Gastroesophageal sphincter (tissue), 3 donors: ENCODE results near the gene PHF8.

Source experiments
- CTCF ChIP-seq, 4 experiments: fragments of 200-600 bp in 2 of 4; fragments of 450-650 bp in 2 of 4; sonication (generic) in 1 of 4; IDR thresholded peaks; one replicate each; pipeline ENCODE4 v1.5.1; 2017 to 2019; ENCODE audit warnings: antibody characterized with exemption in 4 of 4, mild to moderate bottlenecking in 2 of 4, moderate library complexity in 2 of 4
- POLR2A ChIP-seq, 2 donors: fragments of 450-650 bp; IDR thresholded peaks; one replicate each; pipeline ENCODE4 v1.6.1; 2017; ENCODE audit warnings: antibody characterized with exemption in 2 of 2, mild to moderate bottlenecking in 2 of 2, moderate library complexity in 1 of 2

DNA sequence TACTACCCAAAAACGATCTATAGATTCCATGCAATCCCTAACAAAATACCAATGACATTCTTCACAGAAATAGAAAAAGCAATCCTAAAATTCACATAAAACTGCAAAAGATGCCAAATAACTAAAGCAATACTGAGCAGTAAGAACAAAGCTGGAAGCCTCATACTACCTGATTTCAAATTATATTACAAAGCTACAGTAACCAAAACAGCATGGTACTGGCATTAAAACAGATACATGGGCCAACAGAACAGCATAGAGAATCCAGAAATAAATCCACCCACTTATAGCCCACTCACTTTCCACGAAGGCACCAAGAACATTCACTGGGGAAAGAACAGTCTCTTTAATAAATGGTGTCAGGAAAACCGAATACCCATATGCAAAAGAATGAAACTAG, 74.7 kb downstream of the PHF8 start:
- TF ChIP-seq CTCF (IDR thresholded peaks at IDR 0.05) (no peak), POLR2A (IDR thresholded peaks at IDR 0.05) (no peak)
